GM12878 (cell line): ENCODE results near the gene NYAP1. TPM values are rescaled to one million over a fixed set of nuclear protein-coding genes. Genes with fewer than 3 reads are reported as not detected.

Experiments
- ATAC-seq: fragments of 200-7000 bp; cut with Tn5 transposase; 3 replicates; pipeline ENCODE4 v1.9.1; 2020; ENCODE audit warnings: mild to moderate bottlenecking, moderate library complexity
- BruUV-seq: library from RNA; stranded (reverse); fragments of 400-500 nt; replicated peaks from 2 replicates; lab custom pipeline; 2021; lab: Mats Ljungman, UMichigan
- CTCF ChIA-PET: fragments of 300-600 bp; sonication (Branson Sonifier 250); formaldehyde crosslinking; extraction: SDS; loops from one replicate; lab custom pipeline; 2021; ENCODE audit warnings: inconsistent platforms; lab: Yijun Ruan, JAX
- POLR2A ChIA-PET: fragments of 350-600 bp; formaldehyde crosslinking; extraction: SDS; loops from one replicate; lab custom pipeline; 2021; ENCODE audit warnings: inconsistent platforms; lab: Charles Lee
- RAD21 ChIA-PET: fragments of 300-600 bp; sonication (Branson Sonifier 250); formaldehyde crosslinking; loops from one replicate; lab custom pipeline; 2023; ENCODE audit warnings: antibody characterized with exemption; ENCODE audit not compliant: unreplicated experiment; lab: Charles Lee
- SMC1A ChIA-PET: fragments of 300-600 bp; sonication (Branson Sonifier 250); formaldehyde crosslinking; loops from one replicate; lab custom pipeline; 2023; ENCODE audit not compliant: unreplicated experiment, uncharacterized antibody; lab: Charles Lee
- DNase-seq: peaks from one replicate; pipeline ENCODE4 v3.0.0-alpha.2; 2011; ENCODE audit warnings: low read depth, low spot score
- FAIRE-seq: peaks from 3 replicates; lab custom pipeline; 2011; peaks lifted over from hg19 to GRCh38; lab: Jason Lieb, UNC
- H2AFZ ChIP-seq: 2 replicates; pipeline ENCODE4 v1.6.0; 2011; ENCODE audit warnings: low read depth, low read length, control low read depth; ENCODE audit not compliant: control insufficient read depth
- H3K27ac ChIP-seq: 2 replicates; pipeline ENCODE4 v1.5.1; 2011; ENCODE audit warnings: control low read depth; ENCODE audit not compliant: control insufficient read depth, insufficient read depth
- H3K27me3 ChIP-seq, 2 experiments: replicated peaks in 1 of 2; 2 replicates each; pipeline versions ENCODE4 v1.6.0 to v1.6.1; 2011; ENCODE audit warnings: low read length in 1 of 2; ENCODE audit not compliant: control insufficient read depth in 2 of 2, insufficient read depth in 2 of 2
- H3K36me3 ChIP-seq, 2 experiments: 2 replicates each; pipeline ENCODE4 v1.5.1; 2011; ENCODE audit warnings: low read length in 1 of 2; ENCODE audit not compliant: control insufficient read depth in 2 of 2, insufficient read depth in 2 of 2
- H3K4me1 ChIP-seq: 2 replicates; pipeline ENCODE4 v1.6.1; 2011; ENCODE audit warnings: mild to moderate bottlenecking, low read length, moderate library complexity, mixed read lengths; ENCODE audit not compliant: control insufficient read depth, insufficient read depth
- H3K4me2 ChIP-seq: 2 replicates; pipeline ENCODE4 v1.6.0; 2011; ENCODE audit warnings: control low read depth; ENCODE audit not compliant: control insufficient read depth, insufficient read depth
- H3K4me3 ChIP-seq: fragments of 200-600 bp; sonication (generic); 2 replicates; pipeline ENCODE4 v1.5.1; 2016
- H3K79me2 ChIP-seq: 2 replicates; pipeline ENCODE4 v1.6.0; 2011; ENCODE audit warnings: low read length; ENCODE audit not compliant: control insufficient read depth, insufficient read depth
- H3K9ac ChIP-seq: 2 replicates; pipeline ENCODE4 v1.8.0; 2011; ENCODE audit warnings: low read length, control low read depth, mixed read lengths; ENCODE audit not compliant: control insufficient read depth, insufficient read depth
- H3K9me3 ChIP-seq: replicated peaks from 3 replicates; pipeline ENCODE4 v1.5.1; 2011; ENCODE audit warnings: mild to moderate bottlenecking, low read length; ENCODE audit not compliant: control insufficient read depth, insufficient read depth
- H4K20me1 ChIP-seq: 2 replicates; pipeline ENCODE4 v1.6.0; 2011; ENCODE audit not compliant: control insufficient read depth, insufficient read depth
- FOS ChIP-seq: IDR thresholded peaks from 3 replicates; pipeline ENCODE4 v1.6.1; 2011; ENCODE audit warnings: borderline replicate concordance; ENCODE audit not compliant: insufficient read length; ENCODE audit errors: extremely low read depth
- SREBF2 ChIP-seq: IDR thresholded peaks from 2 replicates; pipeline ENCODE4 v1.6.1; 2012; ENCODE audit warnings: mild to moderate bottlenecking, low read length
- TBL1XR1 ChIP-seq: IDR thresholded peaks from 2 replicates; pipeline ENCODE4 v1.6.1; 2012; ENCODE audit warnings: low read depth, low read length, improper control_type of control experiment
- WGBS: methylation state at CpG from one replicate; pipeline ENCODE4 v1.1.6; 2016; ENCODE audit warnings: low lambda C conversion rate; ENCODE audit not compliant: insufficient replicate concordance, insufficient coverage; ENCODE audit errors: missing lambda C conversion rate; 5-methylcytosine and 5-hydroxymethylcytosine counted together
- in situ Hi-C: fragments of 300-500 bp; cut with MboI; formaldehyde crosslinking; loops from 9 replicates; pipeline ENCODE4 v1.14.3; 2018; ENCODE audit warnings: mixed read lengths
- intact Hi-C: fragments of 100-400 bp; cut with micrococcal nuclease; formaldehyde crosslinking; loops from one replicate; pipeline ENCODE4 v1.14.2; 2022; ENCODE audit not compliant: unreplicated experiment
- polyA plus RNA-seq, 11 experiments: library from polyadenylated mRNA; depleted of rRNA in 4 of 11; unstranded in 6 of 11; stranded (reverse) in 5 of 11; fragments of >200 nt; fragmentation: Nextera tagmentation in 4 of 11; fragmentation: Illumina TruSeq in 1 of 11; extraction: Ambion mirVana in 4 of 11; extraction: Trizol in 1 of 11; gene quantifications; 1 replicate in 1 of 11; 2 replicates in 10 of 11; pipeline versions ENCODE4 v1.2.1 to v1.2.3, GENCODE V29; 2011 to 2016; ENCODE audit warnings: inconsistent platforms in 2 of 11, missing spikeins in 2 of 11, low read depth in 1 of 11
- total RNA-seq, 4 experiments: library from RNA; depleted of rRNA in 3 of 4; stranded (reverse); fragments of >200 nt in 3 of 4; fragmentation: Illumina TruSeq in 1 of 4; extraction: Trizol in 1 of 4; gene quantifications; 2 replicates each; pipeline versions ENCODE4 v1.2.1 to v1.2.3, GENCODE V29; 2013 to 2021

The NYAP1 gene
- total and polyA plus RNA-seq, 10 of the 15 experiments (the other 5 are each of a cell fraction or from before 2014, with no cell fraction given): 0.04 to 0.28 (median 0.11) TPM; not detected in 6

- POLR2A ChIA-PET: interaction anchor here (0.6 to 1.5 kb wide), 2 partner anchors 114 to 644 kb away, joined by 3 read pairs; partner anchors contain the start of genes FBXO24 and LRCH4
- peaks cover 4% of the 10 kb centered on the region; the same call in 1 of the 2 replicates for H4K20me1 ChIP-seq
- in situ Hi-C loops: loop anchor here (5.0 to 25.0 kb wide), 4 partner anchors 85 to 383 kb away; partner anchors contain the start of genes GIGYF1 and SLC12A9
These were observed 11.4 kb upstream of the NYAP1 start for GRCh38 chr7:100472121-100472851.

More at GRCh38 chr7:100472121-100472851, 11.4 kb upstream of the NYAP1 start:
- DNase-seq (no peak), FAIRE-seq (no peak), ATAC-seq (no peak)
- H3K27me3 ChIP-seq: no peaks in the 10 kb centered on the region
- BruUV-seq: no TSS peak
- no peaks in the 10 kb centered on the region for H3K9me3 ChIP-seq
- intact Hi-C loops: loop anchor here (10.0 kb wide), 1 partner anchor 223 kb away; the partner anchor contains the start of gene GIGYF1
- peak overlapping the region; percentile 38 for H3K27ac ChIP-seq
- TF ChIP-seq SREBF2: no peak
- no peak for TF ChIP-seq TBL1XR1
- TF ChIP-seq FOS: no peak
- peaks cover 24% of the 10 kb centered on the region for H3K4me1 ChIP-seq
- H2AFZ ChIP-seq: no peak overlapping the region
- H3K79me2 ChIP-seq: peaks cover 40% of the 10 kb centered on the region
- H3K9ac ChIP-seq: no peak overlapping the region
- H3K36me3 ChIP-seq: peaks cover 5 to 13% of the 10 kb centered on the region in 2 experiments; a peak in 3 of 4 replicates
- no peak overlapping the region; the same call in 1 of the 2 replicates for H3K4me3 ChIP-seq
- ChIA-PET CTCF (interaction anchor here (1.4 to 5.4 kb wide), 3 partner anchors 10 to 88 kb away, joined by 5 to 50 read pairs (median 37); no protein-coding TSS in a partner anchor), SMC1A (interaction anchor here (1.2 kb wide), 1 partner anchor 88 kb away, joined by 4 read pairs; no protein-coding TSS in a partner anchor), RAD21 (interaction anchor here (1.0 kb wide), 1 partner anchor 87 kb away, joined by 3 read pairs; no protein-coding TSS in a partner anchor)
- 85% methylated on average over 5 of the region's 16 CpGs for WGBS
- 0 out of 2 replicates have a peak overlapping the region, but pooled peaks have one; percentile 36 for H3K4me2 ChIP-seq
